ENCODE data around the gene MYRF. TPM values are rescaled to one million over a fixed set of nuclear protein-coding genes. Genes with fewer than 3 reads are reported as not detected.

MYRF gene
- total RNA-seq, 1 experiment from 2014 or later: not detected

GRCh38 chr11:61716478-61717285 lies 35.8 kb upstream of the MYRF start:
- no peak overlapping the region for H3K9ac ChIP-seq (ENCODE audit: low read length)
- no peaks in the 10 kb centered on the region for H3K9me3 ChIP-seq (ENCODE audit: low read length)
- no peaks in the 10 kb centered on the region for H3K4me1 ChIP-seq (ENCODE audit: low read length)
- H3K36me3 ChIP-seq (ENCODE audit: insufficient read depth, low read length): no peaks in the 10 kb centered on the region
- H3K79me2 ChIP-seq (ENCODE audit: low read length): no peaks in the 10 kb centered on the region
- no peaks in the 10 kb centered on the region for H3K9me2 ChIP-seq (replicated peaks; ENCODE audit: insufficient read depth, low read length)
- H3K4me3 ChIP-seq (ENCODE audit: low read length): no peak overlapping the region
- H2AFZ ChIP-seq (ENCODE audit: low read length): no peak overlapping the region
- no peak for DNase-seq
- no peaks in the 10 kb centered on the region for H3K27me3 ChIP-seq (ENCODE audit: low read length)
- H4K20me1 ChIP-seq (ENCODE audit: insufficient read depth, low read depth, low read length): no peaks in the 10 kb centered on the region
- H3K4me2 ChIP-seq (ENCODE audit: low read depth, low read length, poor library complexity, severe bottlenecking): no peak overlapping the region
- H3K27ac ChIP-seq (ENCODE audit: low read length): no peak overlapping the region

GRCh38 chr11:61717286-61718033 lies 35.0 kb upstream of the MYRF start:
- H3K36me3 ChIP-seq (ENCODE audit: insufficient read depth, low read length): no peaks in the 10 kb centered on the region
- no peak overlapping the region for H2AFZ ChIP-seq (ENCODE audit: low read length)
- H3K9ac ChIP-seq (ENCODE audit: low read length): no peak overlapping the region
- no peaks in the 10 kb centered on the region for H3K79me2 ChIP-seq (ENCODE audit: low read length)
- no peak overlapping the region for H3K4me3 ChIP-seq (ENCODE audit: low read length)
- no peaks in the 10 kb centered on the region for H4K20me1 ChIP-seq (ENCODE audit: insufficient read depth, low read depth, low read length)
- no peaks in the 10 kb centered on the region for H3K9me2 ChIP-seq (replicated peaks; ENCODE audit: insufficient read depth, low read length)
- H3K27ac ChIP-seq (ENCODE audit: low read length): no peak overlapping the region
- no peaks in the 10 kb centered on the region for H3K27me3 ChIP-seq (ENCODE audit: low read length)
- no peak overlapping the region for H3K4me2 ChIP-seq (ENCODE audit: low read depth, low read length, poor library complexity, severe bottlenecking)
- no peaks in the 10 kb centered on the region for H3K9me3 ChIP-seq (ENCODE audit: low read length)
- H3K4me1 ChIP-seq (ENCODE audit: low read length): no peaks in the 10 kb centered on the region
- no peak for DNase-seq

- no peak for DNase-seq
- H3K36me3 ChIP-seq (ENCODE audit: insufficient read depth, low read length): no peaks in the 10 kb centered on the region
- H3K79me2 ChIP-seq (ENCODE audit: low read length): no peaks in the 10 kb centered on the region
- H3K9me3 ChIP-seq (ENCODE audit: low read length): no peaks in the 10 kb centered on the region
- H3K4me3 ChIP-seq (ENCODE audit: low read length): no peak overlapping the region
- no peaks in the 10 kb centered on the region for H3K4me1 ChIP-seq (ENCODE audit: low read length)
- H3K27ac ChIP-seq (ENCODE audit: low read length): no peak overlapping the region
- H2AFZ ChIP-seq (ENCODE audit: low read length): no peak overlapping the region
- H3K9me2 ChIP-seq (replicated peaks; ENCODE audit: insufficient read depth, low read length): no peaks in the 10 kb centered on the region
- no peaks in the 10 kb centered on the region for H4K20me1 ChIP-seq (ENCODE audit: insufficient read depth, low read depth, low read length)
- H3K9ac ChIP-seq (ENCODE audit: low read length): no peak overlapping the region
- H3K4me2 ChIP-seq (ENCODE audit: low read depth, low read length, poor library complexity, severe bottlenecking): no peak overlapping the region
- H3K27me3 ChIP-seq (ENCODE audit: low read length): no peaks in the 10 kb centered on the region
Observed at GRCh38 chr11:61718046-61718531, 34.3 kb upstream of the MYRF start.

- Histone ChIP-seq H4K20me1 (ENCODE audit: insufficient read depth, low read depth, low read length) (no peaks in the 10 kb centered on the region), H3K4me2 (ENCODE audit: low read depth, low read length, poor library complexity, severe bottlenecking) (no peak overlapping the region), H3K9ac (ENCODE audit: low read length) (no peak overlapping the region), H3K27me3 (ENCODE audit: low read length) (no peaks in the 10 kb centered on the region), H2AFZ (ENCODE audit: low read length) (no peak overlapping the region), H3K27ac (ENCODE audit: low read length) (no peak overlapping the region), H3K36me3 (ENCODE audit: insufficient read depth, low read length) (no peaks in the 10 kb centered on the region), H3K4me3 (ENCODE audit: low read length) (no peak overlapping the region), H3K4me1 (ENCODE audit: low read length) (no peaks in the 10 kb centered on the region), H3K9me2 (replicated peaks; ENCODE audit: insufficient read depth, low read length) (no peaks in the 10 kb centered on the region), H3K79me2 (ENCODE audit: low read length) (no peaks in the 10 kb centered on the region), H3K9me3 (ENCODE audit: low read length) (no peaks in the 10 kb centered on the region)
- no peak for DNase-seq
Observed at GRCh38 chr11:61718621-61719302, 33.7 kb upstream of the MYRF start.

GRCh38 chr11:61719978-61720377 lies 32.5 kb upstream of the MYRF start:
- no peak for DNase-seq
- Histone ChIP-seq H3K36me3 (ENCODE audit: insufficient read depth, low read length) (no peaks in the 10 kb centered on the region), H3K4me1 (ENCODE audit: low read length) (no peaks in the 10 kb centered on the region), H3K79me2 (ENCODE audit: low read length) (no peaks in the 10 kb centered on the region), H3K9me3 (ENCODE audit: low read length) (no peaks in the 10 kb centered on the region), H4K20me1 (ENCODE audit: insufficient read depth, low read depth, low read length) (no peaks in the 10 kb centered on the region), H3K27ac (ENCODE audit: low read length) (no peak overlapping the region), H3K27me3 (ENCODE audit: low read length) (no peaks in the 10 kb centered on the region), H3K9me2 (replicated peaks; ENCODE audit: insufficient read depth, low read length) (no peaks in the 10 kb centered on the region), H2AFZ (ENCODE audit: low read length) (no peak overlapping the region), H3K4me3 (ENCODE audit: low read length) (no peak overlapping the region), H3K4me2 (ENCODE audit: low read depth, low read length, poor library complexity, severe bottlenecking) (no peak overlapping the region), H3K9ac (ENCODE audit: low read length) (no peak overlapping the region)

GRCh38 chr11:61720597-61720996 lies 31.8 kb upstream of the MYRF start:
- Histone ChIP-seq H3K9me3 (ENCODE audit: low read length) (no peaks in the 10 kb centered on the region), H3K4me3 (ENCODE audit: low read length) (no peak overlapping the region), H3K4me1 (ENCODE audit: low read length) (no peaks in the 10 kb centered on the region), H3K9ac (ENCODE audit: low read length) (no peak overlapping the region), H3K4me2 (ENCODE audit: low read depth, low read length, poor library complexity, severe bottlenecking) (no peak overlapping the region), H3K79me2 (ENCODE audit: low read length) (no peaks in the 10 kb centered on the region), H4K20me1 (ENCODE audit: insufficient read depth, low read depth, low read length) (no peaks in the 10 kb centered on the region), H3K36me3 (ENCODE audit: insufficient read depth, low read length) (no peaks in the 10 kb centered on the region), H3K9me2 (replicated peaks; ENCODE audit: insufficient read depth, low read length) (no peaks in the 10 kb centered on the region), H3K27me3 (ENCODE audit: low read length) (no peaks in the 10 kb centered on the region), H2AFZ (ENCODE audit: low read length) (no peak overlapping the region), H3K27ac (ENCODE audit: low read length) (no peak overlapping the region)
- no peak for DNase-seq

- Histone ChIP-seq H4K20me1 (ENCODE audit: insufficient read depth, low read depth, low read length) (no peaks in the 10 kb centered on the region), H3K9me2 (replicated peaks; ENCODE audit: insufficient read depth, low read length) (no peaks in the 10 kb centered on the region), H3K4me2 (ENCODE audit: low read depth, low read length, poor library complexity, severe bottlenecking) (no peak overlapping the region), H2AFZ (ENCODE audit: low read length) (no peak overlapping the region), H3K27ac (ENCODE audit: low read length) (no peak overlapping the region), H3K4me3 (ENCODE audit: low read length) (no peak overlapping the region), H3K36me3 (ENCODE audit: insufficient read depth, low read length) (no peaks in the 10 kb centered on the region), H3K4me1 (ENCODE audit: low read length) (no peaks in the 10 kb centered on the region), H3K9me3 (ENCODE audit: low read length) (no peaks in the 10 kb centered on the region), H3K27me3 (ENCODE audit: low read length) (no peaks in the 10 kb centered on the region), H3K9ac (ENCODE audit: low read length) (no peak overlapping the region), H3K79me2 (ENCODE audit: low read length) (no peaks in the 10 kb centered on the region)
- DNase-seq: no peak
Observed at GRCh38 chr11:61724437-61724836, 28.0 kb upstream of the MYRF start.

GRCh38 chr11:61725781-61726231 lies 26.6 kb upstream of the MYRF start:
- no peaks in the 10 kb centered on the region for H4K20me1 ChIP-seq (ENCODE audit: insufficient read depth, low read depth, low read length)
- H2AFZ ChIP-seq (ENCODE audit: low read length): no peak overlapping the region
- no peaks in the 10 kb centered on the region for H3K9me3 ChIP-seq (ENCODE audit: low read length)
- H3K27me3 ChIP-seq (ENCODE audit: low read length): no peaks in the 10 kb centered on the region
- no peaks in the 10 kb centered on the region for H3K4me1 ChIP-seq (ENCODE audit: low read length)
- no peak overlapping the region for H3K9ac ChIP-seq (ENCODE audit: low read length)
- H3K4me3 ChIP-seq (ENCODE audit: low read length): no peak overlapping the region
- no peaks in the 10 kb centered on the region for H3K36me3 ChIP-seq (ENCODE audit: insufficient read depth, low read length)
- no peak overlapping the region for H3K4me2 ChIP-seq (ENCODE audit: low read depth, low read length, poor library complexity, severe bottlenecking)
- H3K9me2 ChIP-seq (replicated peaks; ENCODE audit: insufficient read depth, low read length): no peaks in the 10 kb centered on the region
- H3K79me2 ChIP-seq (ENCODE audit: low read length): no peaks in the 10 kb centered on the region
- no peak for DNase-seq
- no peak overlapping the region for H3K27ac ChIP-seq (ENCODE audit: low read length)
